Trophoblast cell (in vitro differentiated cells and primary cell): ENCODE data around the gene TXLNB.

ENCODE experiments used
- DNase-seq, 2 donors: peaks; one replicate each; pipeline ENCODE4 v3.0.0-alpha.2; 2016
- H2AFZ ChIP-seq: 2 replicates; pipeline ENCODE4 v1.6.1; 2013; ENCODE audit warnings: low read length, moderate library complexity, mild to moderate bottlenecking; ENCODE audit not compliant: insufficient read depth, poor library complexity
- H2AK5ac ChIP-seq: 2 replicates; pipeline ENCODE4 v1.6.1; 2013; ENCODE audit warnings: mild to moderate bottlenecking, low read length
- H2BK120ac ChIP-seq: 2 replicates; pipeline ENCODE4 v1.6.1; 2013; ENCODE audit warnings: low read length, mild to moderate bottlenecking, moderate library complexity; ENCODE audit not compliant: insufficient read depth, poor library complexity
- H2BK12ac ChIP-seq: 2 replicates; pipeline ENCODE4 v1.6.1; 2013; ENCODE audit warnings: mild to moderate bottlenecking, low read length, moderate library complexity
- H2BK5ac ChIP-seq: 2 replicates; pipeline ENCODE4 v1.6.1; 2013; ENCODE audit warnings: low read length, low read depth, moderate library complexity, mild to moderate bottlenecking; ENCODE audit not compliant: poor library complexity
- H3K14ac ChIP-seq: 2 replicates; pipeline ENCODE4 v1.6.1; 2013; ENCODE audit warnings: mild to moderate bottlenecking, low read length
- H3K18ac ChIP-seq: 2 replicates; pipeline ENCODE4 v1.6.1; 2013; ENCODE audit warnings: mild to moderate bottlenecking, low read length
- H3K23ac ChIP-seq: 2 replicates; pipeline ENCODE4 v1.6.1; 2013; ENCODE audit warnings: low read length
- H3K27ac ChIP-seq: 2 replicates; pipeline ENCODE4 v1.5.1; 2013; ENCODE audit warnings: low read depth, mild to moderate bottlenecking, inconsistent platforms, low read length, moderate library complexity
- H3K27me3 ChIP-seq: 2 replicates; pipeline ENCODE4 v1.6.1; 2013; ENCODE audit warnings: inconsistent platforms, mild to moderate bottlenecking, low read length, moderate library complexity; ENCODE audit not compliant: insufficient read depth
- H3K36me3 ChIP-seq, 2 experiments: 1 replicate in 1 of 2; 2 replicates in 1 of 2; pipeline ENCODE4 v1.6.1; 2013; ENCODE audit warnings: low read length in 2 of 2, mild to moderate bottlenecking in 2 of 2, moderate library complexity in 1 of 2; ENCODE audit not compliant: insufficient read depth in 2 of 2, control insufficient read depth in 1 of 2
- H3K4ac ChIP-seq: 2 replicates; pipeline ENCODE4 v1.6.1; 2013; ENCODE audit warnings: low read depth, mild to moderate bottlenecking, low read length, moderate library complexity
- H3K4me1 ChIP-seq, 2 experiments: 1 replicate in 1 of 2; 2 replicates in 1 of 2; pipeline ENCODE4 v1.6.1; 2013; ENCODE audit warnings: low read length in 2 of 2, mild to moderate bottlenecking in 2 of 2, moderate library complexity in 1 of 2; ENCODE audit not compliant: insufficient read depth in 2 of 2, control insufficient read depth in 1 of 2
- H3K4me2 ChIP-seq: 2 replicates; pipeline ENCODE4 v1.6.1; 2013; ENCODE audit warnings: inconsistent platforms, mild to moderate bottlenecking, low read length, moderate library complexity
- H3K4me3 ChIP-seq: 2 replicates; pipeline ENCODE4 v1.5.1; 2013; ENCODE audit warnings: mild to moderate bottlenecking, low read depth, low read length, inconsistent platforms
- H3K79me1 ChIP-seq: one replicate; pipeline ENCODE4 v1.6.1; 2013; ENCODE audit warnings: low read length
- H3K79me2 ChIP-seq: 2 replicates; pipeline ENCODE4 v1.6.1; 2013; ENCODE audit warnings: low read length, mild to moderate bottlenecking; ENCODE audit not compliant: control insufficient read depth, insufficient read depth, poor library complexity
- H3K9ac ChIP-seq: 2 replicates; pipeline ENCODE4 v1.6.1; 2013; ENCODE audit warnings: mild to moderate bottlenecking, low read length
- H3K9me3 ChIP-seq: 2 replicates; pipeline ENCODE4 v1.6.1; 2013; ENCODE audit warnings: low read depth, mild to moderate bottlenecking, control low read depth, inconsistent platforms, low read length; ENCODE audit not compliant: insufficient read depth
- H4K12ac ChIP-seq: 2 replicates; pipeline ENCODE4 v1.6.1; 2013; ENCODE audit warnings: low read depth, mild to moderate bottlenecking, low read length, moderate library complexity
- H4K8ac ChIP-seq: 2 replicates; pipeline ENCODE4 v1.6.1; 2013; ENCODE audit warnings: low read depth, mild to moderate bottlenecking, low read length, moderate library complexity
- H4K91ac ChIP-seq: one replicate; pipeline ENCODE4 v1.6.1; 2013; ENCODE audit warnings: low read depth, mild to moderate bottlenecking, low read length, moderate library complexity
- WGBS: extraction: QIAGEN DNeasy Blood & Tissue Kit; methylation state at CpG from one replicate; pipeline ENCODE4 v1.1.7; 2013; ENCODE audit warnings: missing lambda C conversion rate; ENCODE audit not compliant: insufficient read length, insufficient coverage; ENCODE audit errors: extremely low coverage; 5-methylcytosine and 5-hydroxymethylcytosine counted together

Gene TXLNB

GRCh38 chr6:139330826-139331500 lies 39.2 kb upstream of the TXLNB start:
- Histone ChIP-seq H4K91ac (no peak overlapping the region), H3K14ac (no peak overlapping the region), H3K4me3 (no peak overlapping the region), H2BK120ac (no peak overlapping the region), H3K79me1 (no peaks in the 10 kb centered on the region), H3K9me3 (no peaks in the 10 kb centered on the region), H2AK5ac (no peak overlapping the region), H2AFZ (no peak overlapping the region), H3K18ac (no peak overlapping the region), H3K4me1 (no peaks in the 10 kb centered on the region), H4K8ac (no peak overlapping the region), H3K79me2 (no peaks in the 10 kb centered on the region), H3K4ac (no peak overlapping the region), H3K4me2 (no peak overlapping the region), H3K27me3 (no peaks in the 10 kb centered on the region), H2BK12ac (no peak overlapping the region), H3K36me3 (no peaks in the 10 kb centered on the region), H3K9ac (no peak overlapping the region), H3K27ac (no peak overlapping the region), H2BK5ac (no peak overlapping the region), H4K12ac (no peak overlapping the region), H3K23ac (no peak overlapping the region)
- WGBS: no CpG with 5 or more reads among the region's 3 CpGs
- peak in 1 of 2 donors; percentile 43 for DNase-seq

- H3K23ac ChIP-seq: no peak overlapping the region
- no peak overlapping the region for H3K4me2 ChIP-seq
- no peak overlapping the region for H2BK120ac ChIP-seq
- H4K12ac ChIP-seq: no peak overlapping the region
- H3K9me3 ChIP-seq: no peaks in the 10 kb centered on the region
- no peak overlapping the region for H4K8ac ChIP-seq
- H4K91ac ChIP-seq: no peak overlapping the region
- H3K27me3 ChIP-seq: no peaks in the 10 kb centered on the region
- H2AK5ac ChIP-seq: no peak overlapping the region
- H3K4ac ChIP-seq: no peak overlapping the region
- no peaks in the 10 kb centered on the region for H3K36me3 ChIP-seq
- H3K27ac ChIP-seq: no peak overlapping the region
- no peaks in the 10 kb centered on the region for H3K79me1 ChIP-seq
- H2BK5ac ChIP-seq: no peak overlapping the region
- no peaks in the 10 kb centered on the region for H3K79me2 ChIP-seq
- H3K9ac ChIP-seq: no peak overlapping the region
- peak; percentile 90 to 97 for DNase-seq
- no peak overlapping the region for H3K14ac ChIP-seq
- no peaks in the 10 kb centered on the region for H3K4me1 ChIP-seq
- H3K18ac ChIP-seq: no peak overlapping the region
- no peak overlapping the region for H3K4me3 ChIP-seq
- WGBS: no CpG with 5 or more reads among the region's 5 CpGs
- no peak overlapping the region for H2BK12ac ChIP-seq
- H2AFZ ChIP-seq: no peak overlapping the region
Measured at GRCh38 chr6:139330306-139330705, 38.5 kb upstream of the TXLNB start.

GRCh38 chr6:139329224-139329623 lies 37.4 kb upstream of the TXLNB start:
- no CpG with 5 or more reads among the region's 3 CpGs for WGBS

GRCh38 chr6:139327038-139327437 lies 35.2 kb upstream of the TXLNB start:
- H3K4me2 ChIP-seq: no peak overlapping the region
- WGBS: no CpG with 5 or more reads among the region's 5 CpGs
- H3K18ac ChIP-seq: no peak overlapping the region
- no peak overlapping the region for H4K12ac ChIP-seq
- no peak overlapping the region for H2AK5ac ChIP-seq
- no peak overlapping the region for H2AFZ ChIP-seq
- H3K9me3 ChIP-seq: no peaks in the 10 kb centered on the region
- no peak overlapping the region for H2BK120ac ChIP-seq
- no peak overlapping the region for H3K23ac ChIP-seq
- no peak overlapping the region for H3K4me3 ChIP-seq
- no peak overlapping the region for H3K9ac ChIP-seq
- H3K4ac ChIP-seq: no peak overlapping the region
- no peaks in the 10 kb centered on the region for H3K27me3 ChIP-seq
- H3K79me2 ChIP-seq: no peaks in the 10 kb centered on the region
- H4K91ac ChIP-seq: no peak overlapping the region
- H2BK12ac ChIP-seq: no peak overlapping the region
- no peak overlapping the region for H3K14ac ChIP-seq
- DNase-seq: no peak
- H3K79me1 ChIP-seq: no peaks in the 10 kb centered on the region
- H3K36me3 ChIP-seq: no peaks in the 10 kb centered on the region
- H2BK5ac ChIP-seq: no peak overlapping the region
- H3K4me1 ChIP-seq: peaks cover 0 to 4% of the 10 kb centered on the region in 2 experiments
- H4K8ac ChIP-seq: no peak overlapping the region
- H3K27ac ChIP-seq: no peak overlapping the region

More at GRCh38 chr6:139329224-139329623, 37.4 kb upstream of the TXLNB start:
- H3K9ac ChIP-seq: no peak overlapping the region
- H4K91ac ChIP-seq: no peak overlapping the region
- no peaks in the 10 kb centered on the region for H3K27me3 ChIP-seq
- H3K9me3 ChIP-seq: no peaks in the 10 kb centered on the region
- no peak overlapping the region for H4K12ac ChIP-seq
- H3K23ac ChIP-seq: no peak overlapping the region
- no peaks in the 10 kb centered on the region for H3K4me1 ChIP-seq
- no peak overlapping the region for H2AK5ac ChIP-seq
- no peak overlapping the region for H3K4me2 ChIP-seq
- H3K4me3 ChIP-seq: no peak overlapping the region
- H2AFZ ChIP-seq: no peak overlapping the region
- DNase-seq: no peak
- H3K14ac ChIP-seq: no peak overlapping the region
- H2BK120ac ChIP-seq: no peak overlapping the region
- H3K36me3 ChIP-seq: no peaks in the 10 kb centered on the region
- no peak overlapping the region for H2BK12ac ChIP-seq
- no peak overlapping the region for H3K27ac ChIP-seq
- H3K4ac ChIP-seq: no peak overlapping the region
- no peak overlapping the region for H3K18ac ChIP-seq
- no peaks in the 10 kb centered on the region for H3K79me2 ChIP-seq
- no peak overlapping the region for H2BK5ac ChIP-seq
- H4K8ac ChIP-seq: no peak overlapping the region
- H3K79me1 ChIP-seq: no peaks in the 10 kb centered on the region
